22Rv1 (cell line): Measurements from ENCODE around the gene ITK.
"Not testable (repeated sequence)": the region's sequence is repeated elsewhere in the genome, so short reads cannot be mapped to it uniquely, and the experiment has no call there.

Source experiments
- H3K27ac ChIP-seq: fragments of 450-650 bp; 2 replicates; pipeline ENCODE4 v1.5.1; 2017
- CTCF ChIP-seq: fragments of 450-650 bp; IDR thresholded peaks from 2 replicates; pipeline ENCODE4 v1.5.1; 2017; ENCODE audit warnings: mild to moderate bottlenecking
- ZFX ChIP-seq: fragments of 450-650 bp; IDR thresholded peaks from 2 replicates; pipeline ENCODE4 v1.6.1; 2017; ENCODE audit warnings: antibody characterized with exemption, borderline replicate concordance

The ITK gene

DNA sequence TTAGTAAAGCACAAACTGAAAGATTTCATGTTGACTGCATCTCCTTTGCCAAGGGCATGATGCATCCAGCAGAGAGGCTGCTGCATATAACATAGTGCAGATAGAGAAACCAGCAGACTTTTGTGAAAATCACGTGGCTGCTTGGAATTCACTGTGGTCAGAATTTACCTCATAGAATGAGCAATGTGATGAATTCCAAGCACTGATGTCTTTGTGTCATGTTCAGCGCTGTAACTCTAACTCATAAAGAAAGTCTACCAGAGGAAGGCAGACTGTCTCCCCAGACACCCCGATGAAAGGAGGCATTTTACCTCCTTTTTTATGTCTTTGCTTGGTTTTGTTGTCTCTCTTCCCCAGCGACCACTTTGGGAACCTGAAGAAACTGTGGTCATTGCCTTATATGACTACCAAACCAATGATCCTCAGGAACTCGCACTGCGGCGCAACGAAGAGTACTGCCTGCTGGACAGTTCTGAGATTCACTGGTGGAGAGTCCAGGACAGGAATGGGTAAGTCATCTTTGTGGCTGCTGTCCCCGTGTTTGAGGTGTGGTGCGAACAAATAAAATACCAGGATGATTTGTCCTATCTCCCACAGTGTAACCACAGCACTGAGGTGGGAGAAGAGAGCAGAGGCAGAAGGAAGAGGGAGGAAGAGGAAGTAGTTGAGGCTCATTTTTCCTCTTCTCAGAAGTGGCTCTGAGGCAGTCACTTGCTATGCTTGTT is 42.0 kb downstream of the ITK start:
- H3K27ac ChIP-seq = no peak overlapping the region
- no peak for TF ChIP-seq ZFX
- TF ChIP-seq CTCF = no peak

DNA sequence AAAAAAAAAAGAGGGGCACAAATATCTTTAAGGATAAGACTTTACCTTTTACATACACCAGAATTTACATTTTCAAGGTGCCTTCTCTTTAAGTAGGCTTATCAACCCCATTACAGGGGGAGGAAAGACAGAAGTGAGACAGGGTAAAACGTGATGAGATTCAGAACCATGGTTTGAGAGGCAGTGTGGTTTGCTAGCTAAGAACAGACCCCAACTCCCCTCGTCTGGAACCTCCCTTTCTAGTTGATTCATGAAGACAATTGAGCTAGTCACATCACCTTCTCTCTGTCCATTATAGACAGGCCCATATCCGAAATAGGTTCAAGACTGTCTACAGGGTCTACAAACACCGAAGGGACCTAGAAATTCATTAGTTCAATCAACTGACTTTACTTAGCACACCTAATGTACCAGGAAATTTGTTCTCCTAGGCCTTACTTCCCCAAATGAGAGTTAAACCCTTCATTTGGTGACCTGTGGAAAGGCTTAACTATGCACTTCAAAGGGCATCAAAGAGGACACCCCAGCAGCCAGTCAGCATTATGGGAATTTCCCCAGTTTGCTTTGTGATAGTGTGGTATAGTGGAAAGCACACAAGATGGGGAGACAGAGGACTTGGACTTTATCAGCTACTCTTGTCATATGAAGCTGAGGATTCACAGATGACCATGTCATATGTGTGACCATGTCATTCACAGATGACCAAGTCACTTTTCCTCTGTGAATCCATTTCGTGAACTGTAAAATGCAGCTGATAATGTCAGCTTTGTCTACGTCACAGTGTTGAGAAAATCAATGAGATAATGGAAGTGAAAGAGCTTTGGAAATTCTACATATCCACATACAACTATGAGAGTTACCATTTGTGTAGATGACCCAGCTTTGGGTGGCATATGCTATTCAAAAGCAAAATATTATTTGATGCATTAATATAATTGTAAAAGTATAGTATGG is 45.1 kb downstream of the ITK start:
- TF ChIP-seq CTCF = no peak
- TF ChIP-seq ZFX = no peak
- no peak overlapping the region for H3K27ac ChIP-seq

DNA sequence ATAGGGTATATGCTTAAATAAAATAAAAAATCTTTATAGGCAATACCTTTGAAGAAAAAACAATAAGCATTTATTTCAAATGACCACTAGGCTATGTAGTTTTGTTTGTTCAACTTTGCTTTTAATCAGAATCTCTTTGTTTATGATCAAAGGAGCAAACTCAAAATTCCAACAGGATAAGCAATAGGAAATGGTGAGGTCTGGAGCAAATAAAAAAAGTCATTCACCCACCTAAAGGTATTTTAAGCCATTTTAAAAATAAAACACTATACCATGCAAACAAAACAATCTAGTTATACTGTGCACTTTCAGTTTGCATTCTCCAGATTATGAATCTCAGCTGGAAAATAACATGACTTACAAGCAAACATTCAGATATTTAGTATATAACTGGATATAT is 50.0 kb downstream of the ITK start:
- TF ChIP-seq ZFX (no peak), CTCF (no peak)
- H3K27ac ChIP-seq = no peak overlapping the region

DNA sequence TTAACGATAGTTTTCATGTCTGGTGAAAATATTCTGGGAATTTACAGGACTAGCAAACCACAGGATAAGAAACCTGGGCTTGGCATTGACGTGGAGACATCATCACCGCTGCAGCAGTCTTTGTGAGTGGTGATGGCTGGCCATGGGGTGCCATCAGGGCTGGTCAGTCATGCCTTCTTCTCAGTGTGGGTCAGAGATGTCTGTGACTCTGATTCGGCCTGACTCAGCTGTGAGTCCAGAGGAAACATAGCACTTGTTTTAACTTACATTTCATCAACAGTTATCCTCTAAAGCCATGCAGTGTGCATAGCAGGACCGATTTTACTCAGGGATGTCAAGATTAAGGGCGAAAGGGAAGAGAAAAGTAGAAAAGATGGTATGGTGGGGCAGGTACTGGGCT is 52.1 kb downstream of the ITK start:
- H3K27ac ChIP-seq = no peak overlapping the region
- no peak for TF ChIP-seq CTCF
- no peak for TF ChIP-seq ZFX

GRCh38 chr5:157233515-157233914 is 52.9 kb downstream of the ITK start:
- no peak overlapping the region for H3K27ac ChIP-seq
- TF ChIP-seq CTCF = no peak
- no peak for TF ChIP-seq ZFX

DNA sequence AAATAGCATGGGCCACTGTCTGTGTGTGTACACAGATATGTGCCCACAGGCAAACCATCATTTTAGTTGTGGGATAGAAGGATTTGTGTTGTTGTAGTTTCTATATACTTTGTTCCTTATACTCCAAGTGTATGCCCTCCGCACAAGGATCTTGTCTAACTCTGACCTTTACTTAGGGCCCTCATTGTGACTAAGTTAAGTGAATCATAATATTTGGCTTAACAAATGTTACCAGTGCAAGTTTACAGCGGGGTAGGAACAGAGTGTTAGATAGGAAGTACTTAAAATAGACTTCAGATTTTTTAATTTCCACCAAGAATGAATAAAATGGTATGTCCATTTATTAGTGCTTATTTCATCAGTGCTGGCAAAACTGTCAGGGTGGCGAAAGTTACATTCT is 55.8 kb downstream of the ITK start:
- H3K27ac ChIP-seq = no peak overlapping the region
- TF ChIP-seq ZFX (no peak), CTCF (no peak)

DNA sequence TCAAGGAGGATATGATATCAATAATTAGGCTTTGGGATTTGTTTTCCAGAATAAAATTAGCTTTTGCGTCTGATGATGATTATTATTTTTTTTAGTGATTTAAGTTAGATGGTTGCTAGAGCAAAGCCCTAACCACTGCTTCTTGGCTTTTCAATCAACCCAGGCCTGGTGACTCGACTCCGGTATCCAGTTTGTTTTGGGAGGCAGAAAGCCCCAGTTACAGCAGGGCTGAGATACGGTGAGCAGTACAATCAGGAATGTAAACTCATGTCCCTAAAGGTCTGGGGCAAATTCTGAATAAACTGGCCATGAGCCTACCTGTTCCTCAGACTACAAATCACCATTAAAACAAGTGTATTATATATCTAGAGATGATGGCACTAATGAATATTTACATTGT is 60.8 kb downstream of the ITK start:
- TF ChIP-seq CTCF = no peak
- TF ChIP-seq ZFX = no peak
- no peak overlapping the region for H3K27ac ChIP-seq

GRCh38 chr5:157244704-157245103 is 64.1 kb downstream of the ITK start:
- H3K27ac ChIP-seq = not testable (repeated sequence)
